Fibroblast of mammary gland (primary cell): ENCODE data around the gene BCL7C.
"Not testable (repeated sequence)": the region's sequence is repeated elsewhere in the genome, so short reads cannot be mapped to it uniquely, and the experiment has no call there.

Experiments used
- DNase-seq: peaks from one replicate; pipeline ENCODE4 v3.0.0-alpha.2; 2010; ENCODE audit warnings: low read depth
- H3K4me3 ChIP-seq: 2 replicates; pipeline ENCODE4 v1.5.1; 2011; ENCODE audit warnings: low read depth, mild to moderate bottlenecking, low read length, moderate library complexity; ENCODE audit not compliant: control insufficient read depth
- CTCF ChIP-seq: conservative IDR thresholded peaks from 2 replicates; pipeline ENCODE4 v1.5.1; 2011; ENCODE audit warnings: low read depth, low read length, inconsistent platforms; ENCODE audit not compliant: control insufficient read depth, insufficient read depth

Gene BCL7C

GRCh38 chr16:30894540-30895368 lies 877 bp upstream of the BCL7C start:
- TF ChIP-seq CTCF: no peak
- peak overlapping the region; percentile 47 for H3K4me3 ChIP-seq
- DNase-seq: no peak

DNA sequence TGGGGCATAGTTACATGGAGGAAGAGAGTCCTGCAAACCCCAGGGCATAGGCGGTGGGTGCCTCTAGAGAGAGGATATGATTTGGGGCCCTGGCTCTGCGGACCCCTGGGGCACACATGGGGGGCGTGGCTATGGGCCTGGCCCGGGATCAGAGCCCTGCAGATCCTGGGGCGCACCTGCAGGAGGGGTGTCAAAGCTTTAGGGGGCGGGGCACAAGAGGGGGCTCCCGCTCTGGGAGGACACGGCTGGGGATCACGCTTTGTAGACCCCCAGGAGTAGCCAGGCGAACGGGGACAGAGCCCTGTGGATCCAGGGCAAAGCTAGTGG lies 497 bp downstream of the BCL7C start:
- H3K4me3 ChIP-seq: peak overlapping the region; percentile 78
- TF ChIP-seq CTCF: no peak
- no peak for DNase-seq

DNA sequence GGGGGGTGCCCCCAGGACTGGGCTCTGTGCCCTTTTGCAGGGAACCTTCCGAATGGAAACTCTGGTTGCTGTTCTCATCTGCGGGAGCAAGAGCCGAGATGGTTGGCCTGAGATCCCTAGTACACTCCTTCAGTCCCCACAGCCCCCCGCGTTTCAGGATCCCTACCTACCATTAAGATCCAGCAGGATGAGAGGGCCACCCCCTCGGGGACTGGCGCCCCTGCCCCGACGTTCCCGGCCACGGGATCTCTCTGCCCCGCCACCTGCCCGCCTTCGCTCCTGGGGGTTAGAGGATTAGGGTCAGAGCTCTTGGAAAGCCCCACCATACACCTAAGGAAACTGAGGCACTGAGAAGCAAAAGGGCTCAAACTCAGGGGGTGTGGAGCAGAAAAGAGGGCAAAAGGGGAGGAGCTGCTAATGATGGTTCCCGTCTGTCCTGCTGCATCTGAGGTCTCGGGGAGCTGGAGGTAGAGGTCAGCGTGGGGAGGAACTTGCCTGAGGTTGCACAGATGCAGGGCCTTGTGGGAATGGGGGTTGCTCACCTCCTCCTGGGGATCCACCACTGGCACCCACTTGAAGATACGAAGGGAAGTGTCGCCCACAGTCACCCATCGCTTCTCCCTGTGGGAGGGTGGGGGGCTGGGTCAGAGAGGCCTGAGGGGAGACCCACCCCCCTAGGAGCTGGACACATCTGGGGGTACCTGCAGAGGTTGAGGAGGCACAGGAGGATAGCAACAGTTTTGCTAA lies 1.0 kb downstream of the BCL7C start:
- H3K4me3 ChIP-seq: peak overlapping the region; percentile 78
- no peak for TF ChIP-seq CTCF
- no peak for DNase-seq

DNA sequence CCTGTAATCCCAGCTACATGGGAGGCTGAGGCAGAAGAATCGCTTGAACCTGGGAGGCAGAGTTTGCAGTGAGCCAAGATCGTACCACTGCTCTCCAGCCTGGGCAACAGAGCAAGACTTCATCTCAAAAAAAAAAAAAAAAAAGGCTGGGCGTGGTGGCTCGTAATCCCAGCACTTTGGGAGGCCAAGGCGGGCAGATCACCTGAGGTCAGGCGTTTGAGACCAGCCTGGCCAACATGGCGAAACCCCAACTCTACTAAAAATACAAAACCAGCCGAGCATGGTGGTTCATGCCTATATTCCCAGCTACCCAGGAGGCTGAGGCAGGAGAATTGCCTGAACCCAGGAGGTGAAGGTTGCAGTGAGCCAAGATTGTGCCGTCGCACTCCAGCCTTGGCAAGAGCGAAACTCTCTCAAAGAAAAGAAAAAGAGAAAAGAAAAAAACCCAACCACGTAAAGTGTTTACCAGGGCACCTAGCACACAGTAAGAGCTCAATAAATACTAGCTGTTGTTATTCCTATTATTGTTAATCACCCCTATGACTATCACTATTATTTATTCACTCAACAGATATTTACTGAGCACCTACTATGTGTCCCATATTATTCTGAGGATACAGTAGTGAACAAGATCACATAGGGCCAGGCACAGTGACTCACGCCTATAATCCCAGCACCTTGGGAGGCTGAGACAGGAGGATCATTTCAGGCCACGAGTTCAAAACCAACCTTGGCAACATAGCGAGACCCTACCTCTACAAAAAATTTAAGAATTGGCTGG lies 2.6 kb downstream of the BCL7C start:
- not testable (repeated sequence) for DNase-seq, H3K4me3 ChIP-seq

DNA sequence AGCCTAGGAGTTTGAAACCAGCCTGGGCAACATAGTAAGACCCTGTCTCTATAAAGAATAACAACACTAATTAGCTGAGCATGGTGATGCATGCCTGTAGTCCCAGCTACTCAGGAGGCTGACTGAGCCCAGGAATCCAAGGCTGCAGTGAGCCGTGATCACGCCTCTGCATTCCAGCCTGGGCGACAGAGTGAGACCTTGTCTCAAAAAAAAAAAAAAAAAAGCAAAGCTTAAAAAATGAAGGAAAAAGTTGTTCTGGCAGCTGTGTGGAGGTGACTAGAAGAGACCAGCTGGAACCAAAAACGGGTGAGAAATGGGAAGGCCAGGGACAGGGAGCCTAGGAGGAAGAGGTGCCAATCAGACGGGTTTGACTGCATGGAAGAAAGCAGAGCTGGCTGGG lies 4.2 kb downstream of the BCL7C start:
- no peak for TF ChIP-seq CTCF
- DNase-seq: no peak
- H3K4me3 ChIP-seq: no peak overlapping the region

DNA sequence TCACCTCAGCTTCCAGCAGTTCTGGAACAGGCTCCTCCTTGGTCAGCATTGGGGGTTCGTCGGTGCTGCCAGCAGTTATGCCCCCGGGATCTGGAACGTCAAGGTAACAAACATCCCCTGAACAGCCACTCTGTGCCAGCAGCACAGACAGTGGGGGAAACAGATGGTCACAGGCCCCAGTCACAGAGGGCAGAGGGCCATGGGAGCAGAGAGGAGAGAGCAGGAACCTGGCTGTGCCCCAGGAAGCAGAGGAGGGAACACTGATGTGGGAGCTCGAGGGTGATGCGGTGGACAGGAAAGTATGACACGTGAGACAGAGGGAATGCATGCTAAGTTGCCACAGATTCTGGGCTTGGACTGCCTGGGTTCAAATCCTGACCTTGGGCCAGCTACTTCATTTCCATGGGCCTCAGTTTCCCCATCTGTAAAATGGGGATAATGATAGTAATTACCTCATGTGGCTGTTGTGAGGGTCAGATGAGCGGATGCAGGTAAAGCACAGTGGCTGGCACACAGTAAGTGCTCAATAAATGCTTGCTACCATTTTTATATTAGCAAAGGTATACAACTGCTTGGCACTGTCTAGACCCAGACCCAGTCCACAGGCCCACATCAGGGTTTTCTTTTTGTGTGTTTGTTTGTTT lies 4.9 kb downstream of the BCL7C start:
- no peak for DNase-seq
- no peak overlapping the region for H3K4me3 ChIP-seq
- no peak for TF ChIP-seq CTCF
